Keratinocyte (primary cell): ENCODE data around the gene ECSCR. TPM values are rescaled to one million over a fixed set of nuclear protein-coding genes. Genes with fewer than 3 reads are reported as not detected.

ENCODE experiments used
- DNase-seq: peaks from one replicate; pipeline ENCODE4 v3.0.0-alpha.2; 2011; ENCODE audit warnings: low read depth, missing footprints, low spot score
- FAIRE-seq: peaks from 2 replicates; lab custom pipeline; 2011; peaks lifted over from hg19 to GRCh38; lab: Jason Lieb, UNC
- H2AFZ ChIP-seq: 2 replicates; pipeline ENCODE4 v1.6.0; 2012; ENCODE audit warnings: low read length, control low read depth, inconsistent platforms; ENCODE audit not compliant: control insufficient read depth
- H3K27ac ChIP-seq: 2 replicates; pipeline ENCODE4 v1.5.1; 2011; ENCODE audit warnings: low read length; ENCODE audit not compliant: control insufficient read depth, insufficient read depth
- H3K27me3 ChIP-seq: 3 replicates; pipeline ENCODE4 v1.6.0; 2011; ENCODE audit warnings: low read length; ENCODE audit not compliant: control insufficient read depth, insufficient read depth; ENCODE audit errors: extremely low read depth
- H3K36me3 ChIP-seq, 2 experiments: 2 replicates in 1 of 2; 3 replicates in 1 of 2; pipeline ENCODE4 v1.5.1; 2011; ENCODE audit warnings: low read length in 2 of 2, mild to moderate bottlenecking in 1 of 2; ENCODE audit not compliant: control insufficient read depth in 2 of 2, insufficient read depth in 2 of 2; ENCODE audit errors: extremely low read depth in 1 of 2
- H3K4me1 ChIP-seq: 3 replicates; pipeline ENCODE4 v1.5.1; 2011; ENCODE audit warnings: low read length; ENCODE audit not compliant: control insufficient read depth, insufficient read depth; ENCODE audit errors: extremely low read depth
- H3K4me2 ChIP-seq: 3 replicates; pipeline ENCODE4 v1.6.0; 2011; ENCODE audit warnings: low read depth, low read length; ENCODE audit not compliant: control insufficient read depth, insufficient read depth; ENCODE audit errors: extremely low read depth
- H3K4me3 ChIP-seq, 3 experiments: fragments of 200-600 bp in 1 of 3; sonication (generic) in 1 of 3; 2 replicates in 2 of 3; 3 replicates in 1 of 3; pipeline ENCODE4 v1.5.1; 2011 to 2016; ENCODE audit warnings: low read length in 3 of 3, mild to moderate bottlenecking in 3 of 3, control low read depth in 2 of 3, inconsistent platforms in 1 of 3, low read depth in 1 of 3, mixed read lengths in 1 of 3, mixed run types in 1 of 3, moderate library complexity in 1 of 3; ENCODE audit not compliant: control insufficient read depth in 2 of 3, insufficient read depth in 2 of 3; ENCODE audit errors: extremely low read depth in 1 of 3
- H3K79me2 ChIP-seq: 2 replicates; pipeline ENCODE4 v1.6.0; 2012; ENCODE audit warnings: low read length; ENCODE audit not compliant: control insufficient read depth, insufficient read depth
- H3K9ac ChIP-seq: 3 replicates; pipeline ENCODE4 v1.6.0; 2011; ENCODE audit warnings: low read length; ENCODE audit not compliant: control insufficient read depth, insufficient read depth; ENCODE audit errors: extremely low read depth
- H3K9me1 ChIP-seq: 3 replicates; pipeline ENCODE4 v1.6.0; 2011; ENCODE audit warnings: low read length; ENCODE audit not compliant: control insufficient read depth, insufficient read depth; ENCODE audit errors: extremely low read depth
- H3K9me3 ChIP-seq: 2 replicates; pipeline ENCODE4 v1.5.1; 2012; ENCODE audit warnings: low read depth, low read length; ENCODE audit not compliant: control insufficient read depth
- H4K20me1 ChIP-seq: 3 replicates; pipeline ENCODE4 v1.6.0; 2011; ENCODE audit warnings: low read length; ENCODE audit not compliant: control insufficient read depth, insufficient read depth; ENCODE audit errors: extremely low read depth
- CTCF ChIP-seq, 3 experiments: IDR thresholded peaks in 1 of 3; conservative IDR thresholded peaks in 1 of 3; optimal IDR thresholded peaks in 1 of 3; 2 replicates in 2 of 3; 3 replicates in 1 of 3; pipeline versions ENCODE3 to v1.5.1; 2011; ENCODE audit warnings: low read length in 3 of 3, mild to moderate bottlenecking in 3 of 3, moderate library complexity in 2 of 3, control low read depth in 1 of 3, inconsistent platforms in 1 of 3; ENCODE audit not compliant: insufficient read depth in 2 of 3; ENCODE audit errors: extremely low read depth in 1 of 3
- EZH2 ChIP-seq: IDR thresholded peaks from one replicate; pipeline ENCODE4 v1.6.1; 2012; ENCODE audit warnings: inconsistent platforms, mild to moderate bottlenecking, low read length, moderate library complexity
- dilution Hi-C: fragments of 300-500 bp; cut with MboI; formaldehyde crosslinking; loops from one replicate; pipeline ENCODE4 v1.7.0; 2020; ENCODE audit warnings: low sequenced_read_pairs; ENCODE audit not compliant: extremely low pct_ligation_motif_present
- polyA plus RNA-seq, 5 experiments: library from polyadenylated mRNA; depleted of rRNA in 3 of 5; stranded (reverse) in 3 of 5; stranded (forward) in 1 of 5; unstranded in 1 of 5; fragments of >200 nt; gene quantifications; 1 replicate in 1 of 5; 2 replicates in 3 of 5; 3 replicates in 1 of 5; pipeline versions ENCODE4 v1.2.1 to v1.2.3, GENCODE V29; 2011 to 2012; ENCODE audit warnings: missing spikeins in 2 of 5, low read depth in 1 of 5, low replicate concordance in 1 of 5

Gene ECSCR
- polyA plus RNA-seq, 1 donor (not counting 4 experiments of a cell fraction or from before 2014, with no cell fraction given), result not detected

DNA sequence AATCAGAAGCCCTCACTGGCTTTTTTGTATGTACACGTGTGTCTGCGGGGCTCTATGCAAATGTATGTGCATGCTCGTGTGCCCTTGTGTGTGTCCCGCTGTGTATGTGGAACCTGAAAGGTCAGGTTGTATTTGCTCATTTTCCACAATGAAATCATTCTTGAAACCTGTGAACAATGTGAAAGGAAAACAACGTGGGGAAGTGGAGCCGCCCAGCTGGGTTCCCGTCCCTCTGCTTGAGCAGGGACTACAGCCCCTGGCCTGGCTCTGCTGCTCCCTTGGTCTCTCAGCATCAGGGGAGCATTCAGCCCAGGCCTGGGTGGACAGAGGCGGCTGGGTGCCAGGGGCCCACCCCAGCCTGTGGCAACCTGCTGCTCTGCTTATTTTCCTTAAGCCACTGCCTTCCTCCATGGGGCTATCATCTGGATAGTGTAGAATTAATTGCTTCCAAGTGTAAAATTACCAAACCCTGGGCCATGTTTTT, 3.0 kb downstream of the ECSCR start:
- Histone ChIP-seq H4K20me1 (no peaks in the 10 kb centered on the region), H3K4me1 (peaks cover 3% of the 10 kb centered on the region), H3K4me2 (no peak overlapping the region), H3K27ac (no peak overlapping the region), H3K9me3 (no peaks in the 10 kb centered on the region), H3K79me2 (no peaks in the 10 kb centered on the region), H3K9me1 (no peaks in the 10 kb centered on the region), H3K4me3 (no peak overlapping the region), H3K9ac (no peak overlapping the region), H3K27me3 (no peaks in the 10 kb centered on the region), H3K36me3 (no peaks in the 10 kb centered on the region), H2AFZ (no peak overlapping the region)
- TF ChIP-seq EZH2 (no peak), CTCF (optimal IDR thresholded peaks at IDR 0.05 in 1 of 3, IDR thresholded peaks at IDR 0.05 in 1 of 3, conservative IDR thresholded peaks at IDR 0.05 in 1 of 3; ENCODE audit: extremely low read depth in 1 of 3, insufficient read depth in 2 of 3, low read length in 3 of 3) (no peak)
- DNase-seq (no peak), FAIRE-seq (no peak)
- dilution Hi-C loops, result no loop called here

GRCh38 chr5:139458580-139459407, 3.7 kb downstream of the ECSCR start:
- Histone ChIP-seq H3K4me2 (no peak overlapping the region), H3K36me3 (no peaks in the 10 kb centered on the region), H3K9ac (no peak overlapping the region), H3K27me3 (no peaks in the 10 kb centered on the region), H3K4me1 (peaks cover 3% of the 10 kb centered on the region), H3K4me3 (no peak overlapping the region), H3K9me3 (no peaks in the 10 kb centered on the region), H4K20me1 (no peaks in the 10 kb centered on the region), H3K9me1 (no peaks in the 10 kb centered on the region), H2AFZ (no peak overlapping the region), H3K79me2 (no peaks in the 10 kb centered on the region), H3K27ac (no peak overlapping the region)
- dilution Hi-C loops, result no loop called here
- no peak for TF ChIP-seq EZH2
- no peak for TF ChIP-seq CTCF (optimal IDR thresholded peaks at IDR 0.05 in 1 of 3, IDR thresholded peaks at IDR 0.05 in 1 of 3, conservative IDR thresholded peaks at IDR 0.05 in 1 of 3; ENCODE audit: extremely low read depth in 1 of 3, insufficient read depth in 2 of 3, low read length in 3 of 3)
- DNase-seq (no peak), FAIRE-seq (no peak)
